HepG2 (cell line): ENCODE results near the gene CCSER1. TPM values are rescaled to one million over a fixed set of nuclear protein-coding genes. Genes with fewer than 3 reads are reported as not detected.
"Not testable (repeated sequence)": the region's sequence is repeated elsewhere in the genome, so short reads cannot be mapped to it uniquely, and the experiment has no call there.

Experiments
- ATAC-seq: fragments of 200-7000 bp; cut with Tn5 transposase; 3 replicates; pipeline ENCODE4 v1.9.1; 2020; ENCODE audit warnings: mild to moderate bottlenecking, moderate library complexity
- BruUV-seq: library from RNA; stranded (reverse); fragments of 400-500 nt; replicated peaks from 2 replicates; lab custom pipeline; 2021; lab: Mats Ljungman, UMichigan
- CTCF ChIA-PET: fragments of 300-600 bp; formaldehyde crosslinking; extraction: SDS; loops from one replicate; lab custom pipeline; 2021; ENCODE audit warnings: low total read pairs, inconsistent platforms, low intra/inter-chr PET ratio; lab: Yijun Ruan, JAX
- POLR2A ChIA-PET: fragments of 350-600 bp; sonication (Branson Sonifier 250); formaldehyde crosslinking; loops from one replicate; lab custom pipeline; 2020; ENCODE audit warnings: antibody characterized with exemption, inconsistent platforms; lab: Yijun Ruan, JAX
- DNase-seq: peaks from one replicate; pipeline ENCODE4 v3.0.0-alpha.2; 2015; ENCODE audit warnings: low spot score
- FAIRE-seq: peaks from 3 replicates; lab custom pipeline; 2011; peaks lifted over from hg19 to GRCh38; lab: Jason Lieb, UNC
- H2AFZ ChIP-seq: one replicate; pipeline ENCODE4 v1.6.1; 2011; ENCODE audit warnings: low read length, inconsistent platforms
- H3K27ac ChIP-seq: fragments of 300-600 bp; 3 replicates; pipeline ENCODE4 v1.8.0; 2011; ENCODE audit warnings: mixed run types, mild to moderate bottlenecking, mixed read lengths, low read length, inconsistent platforms; ENCODE audit not compliant: insufficient read depth; ENCODE audit errors: extremely low read length
- H3K27me3 ChIP-seq, 2 experiments: fragments of 200-600 bp in 1 of 2; 2 replicates in 1 of 2; 3 replicates in 1 of 2; pipeline versions ENCODE4 v1.6.0 to v1.8.0; 2011; ENCODE audit warnings: low read length in 2 of 2, mild to moderate bottlenecking in 2 of 2, moderate library complexity in 2 of 2, inconsistent platforms in 1 of 2; ENCODE audit not compliant: insufficient read depth in 2 of 2, control insufficient read depth in 1 of 2
- H3K36me3 ChIP-seq, 2 experiments: fragments of 200-600 bp in 1 of 2; replicated peaks in 1 of 2; 2 replicates in 1 of 2; 3 replicates in 1 of 2; pipeline versions ENCODE4 v1.5.1 to v1.8.0; 2011; ENCODE audit warnings: low read length in 2 of 2, inconsistent platforms in 1 of 2; ENCODE audit not compliant: insufficient read depth in 2 of 2, control insufficient read depth in 1 of 2
- H3K4me1 ChIP-seq: 2 replicates; pipeline ENCODE4 v1.5.1; 2012; ENCODE audit warnings: low read length, inconsistent platforms; ENCODE audit not compliant: insufficient read depth
- H3K4me2 ChIP-seq: 2 replicates; pipeline ENCODE4 v1.6.0; 2011; ENCODE audit warnings: low read depth, low read length, inconsistent platforms
- H3K4me3 ChIP-seq, 3 experiments: fragments of 200-600 bp in 1 of 3; sonication (generic), shearing (Covaris generic) in 1 of 3; replicated peaks in 1 of 3; 2 replicates each; pipeline ENCODE4 v1.5.1; 2011 to 2016; ENCODE audit warnings: low read length in 3 of 3, inconsistent platforms in 2 of 3, low read depth in 2 of 3, mild to moderate bottlenecking in 2 of 3, control low read depth in 1 of 3, mixed read lengths in 1 of 3; ENCODE audit not compliant: insufficient read depth in 1 of 3
- H3K79me2 ChIP-seq: one replicate; pipeline ENCODE4 v1.6.1; 2011; ENCODE audit warnings: low read length, inconsistent platforms; ENCODE audit not compliant: insufficient read depth
- H3K9ac ChIP-seq: 2 replicates; pipeline ENCODE4 v1.6.0; 2011; ENCODE audit warnings: mild to moderate bottlenecking, low read depth, low read length, inconsistent platforms; ENCODE audit not compliant: insufficient read depth
- H3K9me3 ChIP-seq: 2 replicates; pipeline ENCODE4 v1.5.1; 2012; ENCODE audit warnings: mild to moderate bottlenecking, low read length
- H4K20me1 ChIP-seq: 2 replicates; pipeline ENCODE4 v1.6.0; 2011; ENCODE audit warnings: inconsistent platforms, mild to moderate bottlenecking, low read length, moderate library complexity; ENCODE audit not compliant: insufficient read depth
- ATM ChIP-seq: fragments of 450-650 bp; IDR thresholded peaks from 2 replicates; pipeline ENCODE4 v1.7.1; 2017; ENCODE audit warnings: mild to moderate bottlenecking, borderline replicate concordance
- CREBL2 ChIP-seq: sonication (generic); formaldehyde crosslinking; IDR thresholded peaks from 2 replicates; pipeline ENCODE4 v1.8.1; 2023; ENCODE audit warnings: missing genetic modification reagents, mild to moderate bottlenecking, borderline replicate concordance
- DDIT3 ChIP-seq: sonication (generic); formaldehyde crosslinking; IDR thresholded peaks from 2 replicates; pipeline ENCODE4 v1.4.0; 2020; ENCODE audit warnings: mild to moderate bottlenecking, missing genetic modification reagents
- DR1 ChIP-seq: sonication (generic); formaldehyde crosslinking; IDR thresholded peaks from 2 replicates; pipeline ENCODE4 v1.8.0; 2021; ENCODE audit warnings: mild to moderate bottlenecking, missing genetic modification reagents, inconsistent platforms
- HOXA3 ChIP-seq: sonication (generic); formaldehyde crosslinking; IDR thresholded peaks from 2 replicates; pipeline ENCODE4 v1.5.0; 2020; ENCODE audit warnings: missing genetic modification reagents
- JDP2 ChIP-seq: sonication (generic); formaldehyde crosslinking; IDR thresholded peaks from 2 replicates; pipeline ENCODE4 v1.8.1; 2022; ENCODE audit warnings: missing genetic modification reagents, borderline replicate concordance
- MAF1 ChIP-seq: sonication (generic); formaldehyde crosslinking; IDR thresholded peaks from 2 replicates; pipeline ENCODE4 v1.5.0; 2020; ENCODE audit warnings: missing genetic modification reagents, borderline replicate concordance
- NFATC3 ChIP-seq: sonication (generic); formaldehyde crosslinking; IDR thresholded peaks from 2 replicates; pipeline ENCODE4 v1.5.1; 2020; ENCODE audit warnings: mild to moderate bottlenecking, missing genetic modification reagents
- RFXANK ChIP-seq: IDR thresholded peaks from 2 replicates; pipeline ENCODE4 v1.6.1; 2016
- SOX5 ChIP-seq: IDR thresholded peaks from 2 replicates; pipeline ENCODE4 v1.6.1; 2016; ENCODE audit warnings: borderline replicate concordance
- TSC22D2 ChIP-seq: sonication (generic); formaldehyde crosslinking; IDR thresholded peaks from 2 replicates; pipeline ENCODE4 v1.5.1; 2020; ENCODE audit warnings: missing genetic modification reagents, mild to moderate bottlenecking, borderline replicate concordance
- ZBTB43 ChIP-seq: sonication (generic); formaldehyde crosslinking; conservative IDR thresholded peaks from 2 replicates; pipeline ENCODE4 v1.4.0; 2020; ENCODE audit warnings: missing genetic modification reagents
- ZFP37 ChIP-seq: sonication (generic); formaldehyde crosslinking; IDR thresholded peaks from 2 replicates; pipeline ENCODE4 v1.4.0; 2020; ENCODE audit warnings: missing genetic modification reagents, borderline replicate concordance
- ZMAT3 ChIP-seq: sonication (generic); formaldehyde crosslinking; conservative IDR thresholded peaks from 2 replicates; pipeline ENCODE4 v1.7.0; 2021; ENCODE audit warnings: missing genetic modification reagents
- ZNF296 ChIP-seq: sonication (generic); formaldehyde crosslinking; conservative IDR thresholded peaks from 2 replicates; pipeline ENCODE4 v1.5.0; 2020; ENCODE audit warnings: mild to moderate bottlenecking, missing genetic modification reagents
- ZNF770 ChIP-seq: sonication (generic); formaldehyde crosslinking; IDR thresholded peaks from 2 replicates; pipeline ENCODE4 v1.5.0; 2020; ENCODE audit warnings: mild to moderate bottlenecking, missing genetic modification reagents
- WGBS: methylation state at CpG from one replicate; pipeline ENCODE4 v1.1.6; 2017; ENCODE audit warnings: low lambda C conversion rate; 5-methylcytosine and 5-hydroxymethylcytosine counted together
- in situ Hi-C: cut with HindIII; loops from 2 replicates; pipeline ENCODE4 v1.10.0; 2017; ENCODE audit warnings: low pct_unique_long_range_greater_than_20kb; ENCODE audit not compliant: extremely low pct_ligation_motif_present
- intact Hi-C: fragments of 100-400 bp; cut with micrococcal nuclease; formaldehyde crosslinking; loops from one replicate; pipeline ENCODE4 v1.10.0; 2022; ENCODE audit not compliant: unreplicated experiment
- polyA plus RNA-seq, 8 experiments: library from polyadenylated mRNA; depleted of rRNA in 3 of 8; stranded (reverse) in 7 of 8; unstranded in 1 of 8; fragments of >200 nt; fragmentation: Illumina TruSeq in 4 of 8; extraction: Trizol in 4 of 8; gene quantifications; 2 replicates each; pipeline versions ENCODE4 v1.2.1 to v1.2.3, GENCODE V29; 2011 to 2016; ENCODE audit warnings: low read depth in 4 of 8, missing spikeins in 1 of 8, mixed read lengths in 1 of 8; ENCODE audit not compliant: insufficient read depth in 1 of 8
- total RNA-seq, 5 experiments: library from RNA; depleted of rRNA; stranded (reverse); fragments of >200 nt; fragmentation: Illumina TruSeq; extraction: Trizol; gene quantifications; 2 replicates each; pipeline ENCODE4 v1.2.3, GENCODE V29; 2016; ENCODE audit warnings: low read depth in 1 of 5

The CCSER1 gene
- total and polyA plus RNA-seq, 2 of the 13 experiments (the other 11 are each of a cell fraction or from before 2014, with no cell fraction given): not detected

- no peak for FAIRE-seq
- BruUV-seq: no TSS peak
- TF ChIP-seq CREBL2 (CRISPR knock-in tag) (no peak), MAF1 (CRISPR knock-in tag) (no peak), SOX5 (CRISPR knock-in tag) (no peak), TSC22D2 (CRISPR knock-in tag) (no peak), ZBTB43 (CRISPR knock-in tag) (no peak), ATM (no peak), ZMAT3 (no peak), ZNF296 (no peak), DDIT3 (CRISPR knock-in tag) (no peak), ZFP37 (CRISPR knock-in tag) (no peak), DR1 (CRISPR knock-in tag) (no peak), HOXA3 (CRISPR knock-in tag) (no peak), NFATC3 (CRISPR knock-in tag) (no peak), JDP2 (CRISPR knock-in tag) (no peak), RFXANK (no peak), ZNF770 (CRISPR knock-in tag) (no peak)
- in situ Hi-C loops (no loop called here), intact Hi-C loops (no loop called here)
- WGBS: 15% methylated on average over 4 of the region's 4 CpGs
- no peaks in the 10 kb centered on the region for H3K36me3 ChIP-seq
- DNase-seq: no peak
- H3K27ac ChIP-seq: no peak overlapping the region
- H3K9ac ChIP-seq: no peak overlapping the region
- no peak overlapping the region for H3K4me3 ChIP-seq
- H3K79me2 ChIP-seq: no peaks in the 10 kb centered on the region
- no peak for ATAC-seq
- peaks cover 5% of the 10 kb centered on the region; the same call in 1 of the 2 replicates for H3K9me3 ChIP-seq
- H2AFZ ChIP-seq: no peak overlapping the region
- H3K27me3 ChIP-seq: no peaks in the 10 kb centered on the region
- POLR2A ChIA-PET: no interaction called here
- no peaks in the 10 kb centered on the region for H3K4me1 ChIP-seq
- H3K4me2 ChIP-seq: no peak overlapping the region
- CTCF ChIA-PET: no interaction called here
- no peaks in the 10 kb centered on the region for H4K20me1 ChIP-seq
These were observed 1326.9 kb downstream of the CCSER1 start for GRCh38 chr4:91454111-91454510.

- H2AFZ ChIP-seq, H3K27me3 ChIP-seq, H3K4me2 ChIP-seq, H3K27ac ChIP-seq, H3K79me2 ChIP-seq, POLR2A ChIA-PET, H3K9ac ChIP-seq, CTCF ChIA-PET, in situ Hi-C loops, FAIRE-seq, H3K4me1 ChIP-seq, H4K20me1 ChIP-seq, H3K36me3 ChIP-seq, ATAC-seq, H3K4me3 ChIP-seq, intact Hi-C loops, BruUV-seq, DNase-seq: not testable (repeated sequence)
- H3K9me3 ChIP-seq: peaks cover 21% of the 10 kb centered on the region
- 19% methylated on average over 8 of the region's 9 CpGs for WGBS
These were observed 1335.4 kb downstream of the CCSER1 start for GRCh38 chr4:91462566-91462965.
